Sigmoid colon (tissue), 4 donors: ENCODE measurements around the gene EMC7.

ENCODE experiments used
- EP300 ChIP-seq, 4 donors: sonication (generic); formaldehyde crosslinking; IDR thresholded peaks; one replicate each; pipeline ENCODE4 v1.6.1; 2017; ENCODE audit warnings: antibody characterized with exemption in 4 of 4
- POLR2A ChIP-seq, 2 donors: fragments of 450-650 bp; IDR thresholded peaks; one replicate each; pipeline ENCODE4 v1.6.1; 2016; ENCODE audit warnings: antibody characterized with exemption in 2 of 2, mild to moderate bottlenecking in 2 of 2, moderate library complexity in 2 of 2
- TF ChIP-seq, protein P1 (sequence below), 4 experiments: fragments of 450-650 bp in 3 of 4; fragments of 200-600 bp in 1 of 4; IDR thresholded peaks; one replicate each; pipeline ENCODE4 v1.5.1; 2016 to 2019; ENCODE audit warnings: antibody characterized with exemption in 4 of 4, mild to moderate bottlenecking in 3 of 4, moderate library complexity in 2 of 4

DNA sequence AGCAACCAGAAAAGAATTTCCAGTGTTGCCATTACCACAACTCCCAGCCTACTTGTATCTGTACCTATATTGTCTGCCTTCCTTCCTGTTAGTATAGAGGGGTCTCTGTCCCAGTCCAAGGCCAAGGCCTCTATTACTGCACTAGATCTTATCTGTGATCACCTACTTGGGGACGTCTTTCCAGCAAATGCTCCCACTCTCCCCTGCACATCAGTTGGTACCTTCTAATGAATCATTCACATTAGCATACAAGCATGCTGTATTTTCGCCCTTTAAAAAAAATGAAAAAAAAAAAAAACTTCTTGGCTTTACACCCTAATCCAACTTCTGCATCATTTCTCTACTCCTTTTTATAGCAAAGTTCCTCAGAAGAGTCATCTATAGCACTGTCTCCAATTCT is 57.8 kb downstream of the EMC7 start:
- TF ChIP-seq, protein P1, sequence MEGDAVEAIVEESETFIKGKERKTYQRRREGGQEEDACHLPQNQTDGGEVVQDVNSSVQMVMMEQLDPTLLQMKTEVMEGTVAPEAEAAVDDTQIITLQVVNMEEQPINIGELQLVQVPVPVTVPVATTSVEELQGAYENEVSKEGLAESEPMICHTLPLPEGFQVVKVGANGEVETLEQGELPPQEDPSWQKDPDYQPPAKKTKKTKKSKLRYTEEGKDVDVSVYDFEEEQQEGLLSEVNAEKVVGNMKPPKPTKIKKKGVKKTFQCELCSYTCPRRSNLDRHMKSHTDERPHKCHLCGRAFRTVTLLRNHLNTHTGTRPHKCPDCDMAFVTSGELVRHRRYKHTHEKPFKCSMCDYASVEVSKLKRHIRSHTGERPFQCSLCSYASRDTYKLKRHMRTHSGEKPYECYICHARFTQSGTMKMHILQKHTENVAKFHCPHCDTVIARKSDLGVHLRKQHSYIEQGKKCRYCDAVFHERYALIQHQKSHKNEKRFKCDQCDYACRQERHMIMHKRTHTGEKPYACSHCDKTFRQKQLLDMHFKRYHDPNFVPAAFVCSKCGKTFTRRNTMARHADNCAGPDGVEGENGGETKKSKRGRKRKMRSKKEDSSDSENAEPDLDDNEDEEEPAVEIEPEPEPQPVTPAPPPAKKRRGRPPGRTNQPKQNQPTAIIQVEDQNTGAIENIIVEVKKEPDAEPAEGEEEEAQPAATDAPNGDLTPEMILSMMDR (IDR thresholded peaks at IDR 0.05): no peak
- TF ChIP-seq POLR2A (IDR thresholded peaks at IDR 0.05) (no peak), EP300 (IDR thresholded peaks at IDR 0.05) (no peak)
